Kasumi-1 (cell line): ENCODE measurements around the gene MPG.
"Not testable (repeated sequence)": the region's sequence is repeated elsewhere in the genome, so short reads cannot be mapped to it uniquely, and the experiment has no call there.

Experiments
- DNase-seq, 2 experiments: peaks; one replicate each; lab custom pipeline; 2025; lab: John Stamatoyannopoulos, UW

Gene MPG, protein sequence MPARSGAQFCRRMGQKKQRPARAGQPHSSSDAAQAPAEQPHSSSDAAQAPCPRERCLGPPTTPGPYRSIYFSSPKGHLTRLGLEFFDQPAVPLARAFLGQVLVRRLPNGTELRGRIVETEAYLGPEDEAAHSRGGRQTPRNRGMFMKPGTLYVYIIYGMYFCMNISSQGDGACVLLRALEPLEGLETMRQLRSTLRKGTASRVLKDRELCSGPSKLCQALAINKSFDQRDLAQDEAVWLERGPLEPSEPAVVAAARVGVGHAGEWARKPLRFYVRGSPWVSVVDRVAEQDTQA

GRCh38 chr16:77807-78443 lies at the start of gene MPG:
MPG (plus strand) TSS chr16:78225; CDS start chr16:78310, 85 bp downstream.
- DNase-seq: peak in 1 of 2 experiments; percentile 41

GRCh38 chr16:30627-31026 lies 47.4 kb upstream of the MPG start:
- not testable (repeated sequence) for DNase-seq

DNA sequence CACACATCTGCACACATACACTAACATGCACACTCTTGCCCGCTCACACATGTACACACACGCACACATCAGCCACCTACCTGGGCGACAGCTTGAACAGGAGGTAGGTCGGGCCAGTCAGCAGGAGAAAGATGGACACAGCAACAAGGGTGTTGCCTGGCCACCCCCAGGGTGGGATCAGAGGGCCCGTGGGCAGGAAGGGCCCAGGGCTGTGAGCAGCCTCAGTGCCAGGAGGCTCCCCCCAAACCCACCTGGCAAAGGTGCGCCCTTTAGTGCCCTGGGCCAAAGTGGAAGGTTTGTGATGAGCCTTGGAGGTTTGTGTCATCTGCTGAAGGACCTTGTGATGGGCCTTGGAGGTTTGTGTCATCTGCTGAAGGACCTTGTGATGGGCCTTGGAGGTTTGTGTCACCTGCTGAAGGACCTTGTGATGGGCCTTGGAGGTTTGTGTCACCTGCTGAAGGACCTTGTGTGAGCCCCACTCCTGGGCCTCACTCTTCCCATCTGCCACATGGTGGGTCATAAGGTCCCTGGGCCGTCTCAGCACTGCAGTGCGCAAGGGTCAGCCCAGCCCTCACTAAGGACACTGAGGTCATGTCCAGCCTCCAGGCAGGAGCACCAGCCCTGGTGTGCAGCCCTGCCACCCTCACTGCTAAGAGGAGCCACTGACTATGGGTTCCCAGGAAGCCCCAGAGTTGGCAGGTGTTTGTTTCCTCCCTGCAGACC lies 44.7 kb upstream of the MPG start:
- DNase-seq: not testable (repeated sequence)

GRCh38 chr16:33877-34647 lies 44.0 kb upstream of the MPG start:
- DNase-seq: no peak

DNA sequence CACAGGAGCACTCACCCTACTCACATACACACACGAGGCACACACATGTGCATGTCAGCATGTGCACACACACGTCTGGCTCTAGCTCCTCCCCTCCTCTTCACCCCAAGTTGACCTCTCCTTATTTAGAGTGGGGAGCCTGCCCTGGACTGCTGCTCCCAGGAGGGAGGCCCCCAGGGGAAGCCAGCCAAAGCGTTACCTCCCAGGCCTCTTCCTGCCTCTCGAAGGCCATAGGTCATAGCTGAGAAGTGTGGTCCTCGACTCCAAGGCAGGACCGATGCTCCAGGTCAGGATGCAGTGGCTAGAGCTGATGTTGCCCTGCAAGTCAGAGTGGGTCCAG lies 43.4 kb upstream of the MPG start:
- DNase-seq: no peak

DNA sequence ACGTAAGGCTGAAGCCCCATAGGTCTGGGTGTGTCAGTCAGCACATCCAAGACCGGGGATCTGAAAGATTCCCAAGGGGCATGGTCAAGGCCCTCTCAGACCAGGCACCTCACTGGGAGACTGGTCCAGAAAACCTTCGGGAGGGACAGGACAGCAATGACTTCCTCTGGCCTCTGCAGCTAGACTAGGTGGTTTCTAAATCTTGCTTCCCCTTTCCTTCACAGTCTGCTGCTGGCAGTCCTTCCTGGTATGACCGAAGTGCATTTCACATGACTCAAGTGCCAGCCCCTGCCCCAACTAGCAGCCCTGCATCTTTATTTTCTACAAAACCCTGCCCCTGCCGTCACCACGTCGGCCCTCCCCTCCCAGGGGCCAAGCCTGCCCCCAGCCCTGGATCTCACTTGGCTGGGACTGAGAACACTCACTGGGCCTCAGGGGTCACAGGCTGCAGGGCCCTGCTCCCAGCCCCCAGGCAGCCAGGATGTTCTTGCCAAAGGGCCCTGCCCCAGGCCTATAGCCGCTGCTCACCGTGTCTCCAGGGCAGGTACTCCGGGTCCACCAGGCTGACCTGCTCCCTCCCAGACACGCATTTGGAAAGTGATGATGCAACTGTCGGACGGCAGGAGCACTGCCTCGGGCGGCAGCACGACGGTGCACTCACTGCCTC lies 42.9 kb upstream of the MPG start:
- peak; percentile 56 to 73 for DNase-seq

- no peak for DNase-seq
Observed at GRCh38 chr16:35678-36305, 42.2 kb upstream of the MPG start.

DNA sequence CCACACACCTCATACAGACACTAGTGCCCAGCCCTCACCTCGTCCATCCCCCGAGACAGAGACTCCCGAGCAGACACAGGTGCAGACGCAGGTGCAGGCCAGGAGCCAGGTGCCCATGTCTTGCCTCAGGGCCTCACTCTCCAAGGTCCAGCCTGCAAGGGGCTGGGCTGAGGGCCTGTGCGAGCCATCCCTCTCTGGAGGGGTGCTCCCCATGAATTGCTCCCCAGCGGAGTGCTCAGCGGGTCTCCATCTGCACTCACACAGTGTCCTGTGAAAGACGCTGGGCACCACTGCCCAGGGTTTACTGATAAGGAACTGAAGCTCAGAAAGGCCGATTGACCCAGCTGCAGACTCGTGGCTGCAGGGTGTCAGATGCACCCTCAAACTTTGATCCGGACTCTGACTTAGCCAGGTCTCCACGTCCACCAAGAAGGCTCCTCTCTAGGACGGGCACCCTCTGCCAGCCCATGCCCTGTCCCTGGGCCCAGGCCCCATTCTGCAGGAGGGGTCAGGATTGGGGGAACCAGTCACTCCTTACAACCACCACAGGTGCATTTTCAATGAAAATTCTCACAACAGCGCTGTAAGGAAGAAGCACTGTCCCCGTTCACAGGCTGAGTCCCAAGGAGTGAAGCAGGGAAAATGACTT lies 41.6 kb upstream of the MPG start:
- no peak for DNase-seq

GRCh38 chr16:37511-37910 lies 40.5 kb upstream of the MPG start:
- DNase-seq: no peak

DNA sequence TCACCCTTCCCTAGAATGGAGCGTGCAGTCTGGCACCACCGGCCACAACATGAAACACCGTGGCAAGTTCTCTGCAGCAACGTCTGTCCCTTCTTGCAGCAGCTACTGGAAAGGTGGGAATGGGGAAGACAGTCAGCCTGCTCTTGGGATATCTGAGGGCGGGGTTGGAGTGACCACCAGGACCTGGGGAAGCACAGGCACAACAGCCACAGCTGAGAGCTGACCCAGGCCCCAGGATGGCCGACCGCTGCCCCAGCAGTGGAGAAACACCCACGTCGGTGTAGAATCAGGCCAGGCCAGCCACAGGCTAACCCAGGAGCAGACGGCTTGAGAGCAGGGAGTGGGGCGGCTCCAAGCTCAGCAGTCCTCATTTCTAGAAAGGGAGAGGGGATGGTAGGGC lies 39.8 kb upstream of the MPG start:
- not testable (repeated sequence) for DNase-seq

DNA sequence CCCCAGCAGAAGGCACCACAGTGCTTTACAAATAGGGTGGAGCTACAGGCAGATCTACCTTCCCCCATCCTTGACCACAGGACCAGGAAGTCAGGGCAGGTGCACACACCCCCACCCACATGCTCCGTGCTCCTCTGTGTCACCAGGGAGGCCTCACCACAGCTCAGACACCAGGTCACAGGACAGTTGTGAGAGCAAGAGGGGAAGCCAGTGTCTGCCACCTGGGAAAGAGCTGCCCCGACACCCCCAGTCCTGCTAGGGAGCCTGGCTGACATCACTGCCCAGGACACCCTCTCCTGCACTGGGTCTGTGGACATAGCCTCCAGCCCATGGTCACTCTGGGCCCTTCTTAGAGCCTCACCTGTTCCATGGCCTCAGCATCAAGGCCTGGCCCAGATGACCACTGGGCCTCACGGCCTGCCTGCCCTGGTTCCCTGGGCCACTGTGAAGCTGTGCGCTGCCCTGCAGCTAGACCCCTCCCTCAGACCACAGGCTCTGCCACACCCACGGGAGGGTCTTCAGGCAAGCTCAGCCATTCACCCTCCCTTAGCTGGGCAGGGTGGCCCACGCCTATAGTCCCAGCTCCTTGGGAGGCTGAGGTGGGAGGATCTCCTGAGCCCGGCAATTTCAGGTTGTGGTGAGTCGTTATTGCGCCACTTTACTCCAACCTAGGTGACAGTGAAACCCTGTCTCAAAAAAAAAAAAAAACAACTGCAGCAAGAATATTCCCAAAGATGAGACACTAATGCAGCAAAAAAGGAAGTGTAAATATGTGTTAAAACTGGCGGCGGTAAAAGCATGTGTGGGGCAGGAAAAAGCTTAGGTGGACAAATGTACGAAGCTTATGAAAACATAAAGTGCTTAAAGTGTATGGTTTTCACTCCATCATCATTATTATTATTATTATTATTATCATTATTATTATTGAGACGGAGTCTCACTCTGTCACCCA lies 38.8 kb upstream of the MPG start:
- no peak for DNase-seq

DNA sequence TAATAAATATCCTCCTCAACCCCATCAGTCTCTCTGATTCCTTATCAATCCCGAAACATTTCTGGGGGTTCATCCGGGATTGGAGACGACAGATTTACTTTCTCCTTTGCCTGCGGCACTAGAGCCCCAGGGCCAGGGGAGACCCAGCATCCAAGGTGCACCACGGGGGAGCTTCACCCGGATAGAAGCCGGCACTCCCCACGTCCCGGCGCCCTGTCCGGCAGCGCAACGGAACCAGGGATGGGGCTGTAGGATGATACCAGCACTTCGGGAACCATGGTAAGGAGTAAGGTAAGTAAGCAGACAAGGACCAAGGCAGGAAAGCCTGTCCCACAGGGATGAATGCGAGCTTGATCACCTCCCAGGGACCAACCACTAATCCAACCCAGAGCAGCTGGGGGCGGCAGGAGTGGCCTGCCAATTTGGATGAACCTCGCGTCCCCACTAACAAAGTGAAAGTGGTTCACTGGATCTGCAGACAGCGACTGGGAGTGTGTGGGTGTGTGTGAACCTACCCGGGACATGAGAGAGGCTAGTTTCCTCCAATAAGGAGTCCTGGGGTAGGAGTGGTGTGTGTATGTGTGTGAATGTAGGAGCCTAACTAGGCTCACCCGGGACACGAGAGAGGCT lies 36.5 kb upstream of the MPG start:
- DNase-seq: no peak

DNA sequence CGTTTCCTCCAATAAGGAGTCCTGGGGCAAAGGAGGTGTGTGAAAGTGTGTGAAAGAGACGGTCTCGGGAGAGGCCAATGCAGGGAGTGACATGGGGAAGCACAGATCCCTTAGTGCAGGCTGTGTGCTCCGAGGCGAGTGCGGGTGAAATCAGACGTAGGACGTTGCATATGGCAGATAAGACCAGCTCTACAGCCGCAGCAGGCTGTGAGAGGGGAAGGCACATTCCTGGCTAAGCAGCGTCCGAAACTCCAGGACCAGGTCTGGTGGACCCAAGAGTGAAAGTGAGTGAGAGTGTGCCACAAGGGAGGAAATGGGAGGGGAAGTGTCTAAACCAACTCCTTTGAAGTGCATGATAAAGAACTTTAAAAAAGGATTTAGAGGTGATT lies 36.0 kb upstream of the MPG start:
- DNase-seq: no peak

DNA sequence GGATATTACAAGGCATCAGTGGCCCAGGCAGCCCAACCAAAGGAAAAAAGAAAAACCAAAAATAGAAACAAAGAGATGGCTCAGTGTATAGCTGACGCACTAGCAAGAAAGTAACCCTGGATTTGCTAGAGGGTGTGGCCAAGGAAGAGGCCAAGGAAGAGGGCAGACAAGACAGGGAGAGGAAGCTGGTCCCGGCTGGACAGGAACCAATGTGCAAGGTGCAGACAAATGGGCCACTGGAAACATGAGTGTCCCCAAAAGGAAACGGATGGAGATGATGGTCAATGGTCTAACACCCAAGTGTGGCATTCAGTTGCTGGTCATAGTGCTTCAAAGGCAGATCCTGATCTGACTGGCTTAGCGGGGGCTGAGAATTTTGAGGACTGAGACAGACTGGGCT lies 35.3 kb upstream of the MPG start:
- no peak for DNase-seq

GRCh38 chr16:43294-43693 lies 34.7 kb upstream of the MPG start:
- DNase-seq: no peak

DNA sequence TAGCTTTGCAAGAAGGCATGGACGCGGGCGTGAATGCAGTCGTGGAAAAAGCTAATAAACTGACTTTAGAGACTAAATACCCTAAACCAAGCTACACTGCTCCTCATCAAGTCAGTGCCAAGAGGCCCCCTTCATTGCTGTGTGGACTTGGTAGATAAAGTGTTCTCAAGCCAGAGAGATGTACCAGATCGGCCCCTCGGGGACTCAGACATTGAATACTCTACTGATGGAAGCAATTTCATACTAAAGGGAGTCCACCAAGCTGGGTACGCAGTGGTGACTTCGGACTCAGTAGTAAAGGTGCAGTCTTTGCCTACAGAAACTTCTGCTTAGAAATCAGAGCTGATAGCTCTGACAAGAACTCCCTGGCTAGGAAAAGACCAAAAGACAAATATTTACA lies 33.4 kb upstream of the MPG start:
- DNase-seq: no peak

GRCh38 chr16:45454-45853 lies 32.6 kb upstream of the MPG start:
- DNase-seq: no peak

- DNase-seq: not testable (repeated sequence)
Observed at GRCh38 chr16:46510-46909, 31.5 kb upstream of the MPG start.

DNA sequence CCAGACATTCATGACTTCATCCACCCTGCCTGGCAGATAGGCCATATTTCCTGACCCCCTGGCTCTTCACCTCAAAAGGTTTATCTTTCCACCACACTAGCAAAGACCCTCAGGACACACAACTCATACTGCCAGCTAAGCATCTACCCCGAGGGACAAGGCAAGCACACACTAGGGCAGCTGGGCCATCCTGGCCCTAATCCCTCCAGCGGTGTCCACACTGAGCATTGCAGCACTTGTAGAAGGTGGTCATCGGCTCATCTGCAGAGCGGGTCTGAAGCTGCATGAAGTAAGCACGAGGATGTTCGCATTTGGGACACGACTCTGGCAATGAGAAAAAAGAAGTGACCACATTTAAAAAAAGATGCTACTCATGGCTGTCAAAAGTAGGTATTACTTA lies 30.8 kb upstream of the MPG start:
- no peak for DNase-seq
